Renal cortex interstitium (tissue), 11 donors: ENCODE results near the gene PGBD5. TPM values are rescaled to one million over a fixed set of nuclear protein-coding genes. Genes with fewer than 3 reads are reported as not detected.

Experiments used
- DNase-seq, 11 donors: peaks; one replicate each; pipeline ENCODE4 v3.0.0-alpha.2; 2013; ENCODE audit warnings: low read depth in 9 of 11, low spot score in 4 of 11; ENCODE audit errors: extremely low read depth in 1 of 11
- polyA plus RNA-seq, 3 donors: library from polyadenylated mRNA; unstranded; fragments of 120-200 nt; gene quantifications; one replicate each; pipeline ENCODE4 v1.2.1, GENCODE V29; 2013; ENCODE audit not compliant: insufficient read length in 3 of 3

Gene PGBD5
- polyA plus RNA-seq, 3 donors = 7.0 to 8.1 (median 7.8) TPM

GRCh38 chr1:230361941-230362340 lies 64.2 kb downstream of the PGBD5 start:
- DNase-seq = no peak

- peak in 3 of 11 donors; percentile 20 to 28 (median 25) for DNase-seq
Observed at GRCh38 chr1:230359992-230360668, 66.0 kb downstream of the PGBD5 start.

DNA sequence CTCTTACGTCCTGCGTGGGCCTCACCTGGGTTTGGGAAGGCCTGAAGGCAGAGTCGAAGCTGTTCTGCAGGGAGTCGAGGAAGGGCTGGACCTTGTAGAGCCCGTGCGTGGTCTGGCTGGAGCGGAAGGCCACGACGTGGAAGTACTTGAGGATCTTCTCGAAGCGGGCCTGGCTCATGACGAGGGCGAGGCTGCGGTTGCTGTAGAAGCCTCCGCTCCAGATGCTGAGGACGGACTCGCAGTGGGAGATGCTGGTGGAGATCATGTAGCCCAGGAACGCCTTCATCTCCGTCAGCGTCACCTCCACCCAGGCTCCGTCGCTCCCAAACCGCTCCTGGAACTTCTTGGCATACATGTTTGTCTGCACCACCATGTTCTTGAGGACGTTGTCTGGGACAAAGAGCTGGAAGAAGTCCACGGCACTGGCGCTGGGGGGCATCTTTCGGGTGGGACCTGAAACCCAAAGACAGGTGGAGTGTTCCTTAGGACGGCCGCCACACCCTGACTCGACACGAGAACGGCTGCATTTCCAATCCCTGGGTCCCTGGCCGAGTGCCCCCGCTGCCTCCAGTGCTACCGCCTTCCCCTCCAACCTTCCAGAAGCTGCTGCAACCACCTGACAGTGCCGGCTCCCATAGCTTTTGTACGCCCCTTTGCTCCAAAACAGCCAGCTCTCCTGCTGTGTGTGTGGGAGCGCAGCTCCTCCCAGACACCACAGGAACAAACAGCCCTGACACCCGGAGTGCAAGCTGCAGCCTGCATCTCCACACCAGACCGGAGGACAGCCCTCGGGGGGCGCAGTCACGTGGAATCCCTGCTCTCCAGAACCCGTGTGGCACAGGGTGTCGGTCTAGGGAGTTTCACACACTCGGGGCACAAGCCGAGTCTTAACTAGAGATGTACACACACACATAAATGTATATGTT lies 69.0 kb downstream of the PGBD5 start:
- DNase-seq = no peak

DNA sequence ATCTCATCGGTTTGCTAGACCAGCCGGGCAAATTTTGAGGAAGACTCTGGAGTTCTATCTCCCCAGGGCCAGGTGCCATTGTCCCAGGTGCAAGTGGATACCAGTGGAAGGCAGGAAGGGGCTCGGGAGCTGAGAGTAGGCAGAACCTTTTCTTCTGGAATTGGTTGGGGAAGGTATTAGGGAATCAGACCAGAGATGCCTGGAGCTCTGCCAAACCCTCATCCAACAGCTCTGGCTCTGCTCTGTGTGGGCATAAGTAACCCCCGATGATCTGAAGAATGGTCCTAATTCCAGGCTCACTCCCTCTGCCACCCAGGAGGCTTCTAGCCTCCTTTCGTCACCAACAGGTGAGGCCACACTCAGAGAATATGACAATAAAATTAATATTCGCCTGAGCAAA lies 69.9 kb downstream of the PGBD5 start:
- DNase-seq = no peak

DNA sequence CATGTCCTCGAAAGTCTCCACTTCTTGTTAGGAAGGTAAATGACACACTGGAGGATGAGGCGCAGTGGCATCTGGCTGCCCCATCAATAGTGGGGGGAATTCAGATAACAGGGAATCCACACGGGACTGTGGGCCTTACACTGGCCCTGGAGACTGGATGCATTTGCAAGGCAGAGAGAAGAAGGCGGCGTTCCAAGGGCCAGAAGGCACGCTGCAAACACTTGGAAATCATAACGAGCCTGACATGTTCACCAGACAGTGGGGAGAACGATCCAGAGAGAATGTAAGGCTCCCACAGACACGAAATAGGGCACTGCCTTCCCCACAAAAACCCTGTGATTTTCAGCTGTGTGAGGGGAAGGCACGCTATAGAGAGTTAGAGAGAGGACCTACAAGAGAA lies 70.5 kb downstream of the PGBD5 start:
- DNase-seq = no peak

DNA sequence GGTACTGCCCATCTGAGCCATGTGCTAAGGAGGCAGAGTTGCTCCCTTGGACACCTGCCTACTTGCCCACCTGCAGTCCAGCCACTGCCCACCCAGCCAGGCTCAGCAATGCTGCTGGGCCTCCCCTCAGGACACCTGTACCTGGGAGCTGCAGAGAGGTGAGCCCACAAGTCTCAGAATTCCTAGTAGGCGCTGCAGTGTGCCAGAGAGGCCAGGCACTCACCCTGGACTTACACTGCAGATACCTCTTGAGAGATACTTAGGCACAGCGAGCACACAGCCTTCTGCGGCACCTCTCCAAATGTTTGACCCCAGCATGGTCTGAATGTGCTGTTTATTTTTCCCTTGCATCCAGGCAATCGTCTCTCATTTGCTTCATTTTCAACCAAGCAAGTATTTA lies 71.0 kb downstream of the PGBD5 start:
- DNase-seq = no peak

GRCh38 chr1:230354005-230354404 lies 72.1 kb downstream of the PGBD5 start:
- DNase-seq = no peak

DNA sequence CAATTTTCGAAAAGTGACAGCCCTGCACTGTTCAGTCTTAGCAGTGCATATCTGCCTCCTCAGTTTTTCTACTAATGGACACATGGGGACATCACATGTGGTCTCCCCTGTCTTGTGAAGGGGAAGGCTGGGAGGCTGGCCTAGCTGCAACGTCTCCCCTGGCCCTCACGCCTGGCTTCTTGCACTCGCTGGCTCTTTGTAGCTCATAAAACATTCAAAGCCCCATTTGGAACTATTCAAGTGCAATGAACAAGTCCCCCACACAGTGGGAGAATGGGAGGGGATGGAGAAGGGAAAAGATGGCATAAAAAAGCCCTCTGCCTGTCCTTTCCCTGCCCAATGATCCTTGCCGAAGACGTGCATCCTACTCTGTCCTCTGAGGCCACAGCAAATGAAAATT lies 73.6 kb downstream of the PGBD5 start:
- DNase-seq = no peak

- no peak for DNase-seq
Observed at GRCh38 chr1:230351983-230352382, 74.1 kb downstream of the PGBD5 start.

GRCh38 chr1:230351514-230351913 lies 74.6 kb downstream of the PGBD5 start:
- no peak for DNase-seq

DNA sequence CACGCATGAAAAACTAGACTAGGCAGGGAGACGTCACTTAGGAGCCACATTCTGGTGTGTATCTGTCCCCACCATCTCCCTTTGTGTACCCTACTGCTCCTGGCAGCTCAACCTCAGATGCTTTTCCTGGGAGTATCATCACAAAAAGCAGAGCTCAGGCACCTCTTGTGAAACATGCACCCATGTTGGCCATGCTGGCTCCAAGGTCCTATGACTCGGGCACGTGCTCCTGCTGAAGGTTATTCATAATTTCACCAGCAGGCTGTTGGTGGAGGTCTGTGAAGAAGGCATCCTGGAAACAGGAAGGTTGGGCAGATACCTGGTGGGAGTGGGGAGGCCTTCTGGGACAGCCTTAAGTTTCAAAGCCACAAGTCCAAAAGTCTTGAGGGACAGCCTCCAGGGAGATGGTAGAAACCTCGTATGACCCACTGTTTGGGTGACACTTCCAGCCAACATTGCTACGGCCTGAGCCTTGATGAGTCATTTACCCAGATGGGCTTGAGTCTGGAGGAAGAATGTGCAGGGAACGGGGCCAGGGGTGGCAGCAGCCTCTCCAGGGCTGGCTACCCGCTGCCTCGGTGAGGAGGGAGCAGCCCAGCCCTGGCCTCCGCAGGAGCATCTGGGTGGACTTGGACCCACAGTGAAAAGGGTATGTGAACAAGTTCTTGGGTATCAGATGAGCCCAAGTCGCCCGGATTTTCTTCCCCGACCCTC lies 75.8 kb downstream of the PGBD5 start:
- no peak for DNase-seq

GRCh38 chr1:230349020-230349393 lies 77.1 kb downstream of the PGBD5 start:
- DNase-seq = no peak

DNA sequence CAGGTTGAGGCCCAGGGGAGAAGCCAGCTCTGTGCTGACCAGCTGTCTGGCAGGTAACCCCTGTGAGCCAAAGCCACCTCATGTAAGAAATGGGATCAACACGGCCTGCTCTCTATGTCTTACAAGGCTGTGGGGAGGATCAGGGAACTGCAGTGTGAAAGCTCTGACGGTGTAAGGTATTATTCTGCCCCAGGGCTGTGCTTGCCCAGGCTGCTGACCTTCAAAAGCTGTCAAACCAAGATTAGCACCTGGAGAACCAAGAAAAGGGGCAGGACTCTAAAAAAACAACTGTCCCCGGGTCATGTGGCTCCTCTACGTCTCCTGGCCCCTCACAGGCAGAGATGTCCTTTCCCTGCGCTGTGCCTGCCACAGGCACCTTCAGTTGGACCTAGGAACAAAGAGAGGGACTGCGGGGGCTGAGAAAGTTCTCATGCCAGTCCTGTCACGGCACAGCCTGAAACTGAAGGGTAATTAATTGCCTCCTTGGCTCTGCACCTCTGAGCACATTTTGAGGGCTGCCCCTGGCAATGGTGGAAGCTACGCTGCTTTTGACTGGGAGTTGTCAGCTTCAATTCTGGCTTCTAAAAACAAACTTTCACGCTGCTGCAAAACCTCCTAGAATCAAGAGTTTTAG lies 77.6 kb downstream of the PGBD5 start:
- no peak for DNase-seq

DNA sequence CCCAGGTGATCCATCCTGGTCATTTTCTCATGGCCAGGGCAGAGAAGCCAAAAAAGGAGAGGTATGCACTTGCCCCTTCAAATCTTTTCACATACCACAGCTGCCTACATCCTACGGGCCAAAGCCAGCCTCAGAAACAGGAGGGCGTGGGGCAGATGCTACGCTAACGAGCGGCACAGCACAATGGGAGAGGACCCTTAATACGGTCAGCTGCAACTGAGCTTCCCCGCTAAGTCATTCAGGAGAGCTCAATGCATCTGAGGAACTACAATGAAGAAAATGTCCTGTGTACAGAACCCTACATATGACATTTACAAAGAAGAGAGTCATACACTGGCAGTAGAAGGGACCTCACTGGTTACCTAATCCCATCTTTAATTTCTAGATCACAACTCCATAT lies 78.2 kb downstream of the PGBD5 start:
- no peak for DNase-seq

GRCh38 chr1:230345139-230345885 lies 80.8 kb downstream of the PGBD5 start:
- no peak for DNase-seq

DNA sequence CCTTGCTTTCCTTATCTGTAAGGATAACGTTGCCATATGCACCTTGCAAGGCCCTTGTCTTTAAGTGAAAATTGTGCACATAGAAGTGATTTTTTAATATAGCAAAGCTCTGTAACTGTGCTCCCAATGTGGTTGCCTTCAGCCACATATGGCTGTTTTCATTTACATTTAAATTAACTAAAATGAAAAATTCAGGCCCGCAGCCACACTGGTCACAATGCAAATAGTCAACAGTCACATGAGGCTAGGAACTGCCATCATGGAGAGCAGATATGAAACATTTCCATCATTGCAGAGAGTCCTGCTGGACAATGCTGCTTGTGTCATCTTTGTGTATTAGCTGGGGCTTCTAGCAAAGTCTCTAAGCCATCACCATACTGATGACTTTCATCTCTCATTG lies 83.4 kb downstream of the PGBD5 start:
- DNase-seq = no peak

DNA sequence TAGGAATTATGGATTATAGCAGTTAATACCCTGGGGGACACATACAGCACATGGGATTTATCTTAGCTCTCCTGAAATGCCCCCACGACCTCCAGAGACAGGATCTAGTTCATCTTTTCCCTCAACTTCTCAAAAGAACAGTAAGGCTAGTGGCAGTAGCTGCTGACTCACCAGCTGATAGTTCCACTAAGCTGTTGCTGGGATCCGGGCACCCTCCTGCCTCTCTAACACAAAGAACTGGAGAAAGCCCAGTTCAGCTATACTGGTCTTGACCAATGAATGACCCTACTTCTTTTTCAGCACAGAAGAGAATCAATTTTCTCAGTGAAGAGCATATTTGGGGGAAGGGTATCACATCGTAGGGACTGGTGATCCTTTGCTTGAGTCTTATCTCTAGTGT lies 84.1 kb downstream of the PGBD5 start:
- no peak for DNase-seq

DNA sequence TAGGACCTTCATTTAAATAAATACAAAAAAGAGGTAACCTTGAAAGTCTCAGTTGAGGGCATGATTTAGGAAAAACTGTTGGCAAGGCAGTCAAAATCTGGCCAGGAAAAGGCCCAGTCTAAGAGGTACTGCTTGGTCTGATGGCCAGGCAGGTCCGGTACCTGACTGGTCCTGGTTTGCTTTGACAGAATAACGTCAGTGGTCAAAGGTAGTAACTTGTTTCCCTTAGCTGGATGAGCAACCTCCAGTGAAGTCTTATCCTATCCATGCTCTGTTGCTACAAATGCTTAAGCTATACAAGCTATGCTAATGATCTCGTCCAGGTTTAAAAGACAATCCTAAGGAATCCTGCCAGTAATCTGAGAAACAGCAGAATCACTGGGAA lies 85.0 kb downstream of the PGBD5 start:
- DNase-seq = no peak
